Measurements from ENCODE around the gene MYL7.

Gene MYL7

GRCh38 chr7:44110719-44111635 is 30.2 kb downstream of the MYL7 start:
- DNase-seq, result no peak

- DNase-seq, result no peak
These were observed 31.1 kb downstream of the MYL7 start for GRCh38 chr7:44109991-44110390.

- no peak for DNase-seq
These were observed 32.1 kb downstream of the MYL7 start for GRCh38 chr7:44108768-44109750.

GRCh38 chr7:44107961-44108767 is 33.0 kb downstream of the MYL7 start:
- DNase-seq, result no peak

GRCh38 chr7:44107116-44107960 is 33.8 kb downstream of the MYL7 start:
- DNase-seq, result no peak

- DNase-seq, result no peak
These were observed 34.6 kb downstream of the MYL7 start for GRCh38 chr7:44106311-44107065.

- no peak for DNase-seq
These were observed 35.3 kb downstream of the MYL7 start for GRCh38 chr7:44105832-44106231.

- DNase-seq, result no peak
These were observed 36.0 kb downstream of the MYL7 start for GRCh38 chr7:44104860-44105771.

- DNase-seq, result no peak
These were observed 36.9 kb downstream of the MYL7 start, which contains the start of gene AEBP1 for GRCh38 chr7:44103923-44104859. Gene AEBP1, plus strand, starts transcription at chr7:44104345. Its CDS starts 321 bp downstream, at chr7:44104666.

- no peak for DNase-seq
These were observed 37.6 kb downstream of the MYL7 start for GRCh38 chr7:44103566-44103922.

GRCh38 chr7:44102846-44103565 is 38.1 kb downstream of the MYL7 start:
- no peak for DNase-seq

- DNase-seq, result no peak
These were observed 38.9 kb downstream of the MYL7 start for GRCh38 chr7:44101966-44102845.

GRCh38 chr7:44101303-44101965 is 39.7 kb downstream of the MYL7 start:
- DNase-seq, result no peak

- no peak for DNase-seq
These were observed 40.5 kb downstream of the MYL7 start for GRCh38 chr7:44100458-44101302.

- no peak for DNase-seq
These were observed 41.5 kb downstream of the MYL7 start for GRCh38 chr7:44099669-44100068.
